T-helper 2 cell treated with Interferon-gamma antibody and Interleukin-4, amounts not matched to agents 100 ng/mL and 5 ng/mL, for 36 hours (primary cell): ENCODE measurements around the gene PTPRA. TPM values are rescaled to one million over a fixed set of nuclear protein-coding genes. Genes with fewer than 3 reads are reported as not detected.
"Not testable (repeated sequence)": the region's sequence is repeated elsewhere in the genome, so short reads cannot be mapped to it uniquely, and the experiment has no call there.

Experiments
- intact Hi-C: fragments of 100-400 bp; cut with micrococcal nuclease; formaldehyde crosslinking; loops from one replicate; pipeline ENCODE4 v1.15.1; 2023
- total RNA-seq: library from RNA; stranded (reverse); gene quantifications from 2 replicates; pipeline ENCODE4 v1.2.3, GENCODE V29; 2022

Gene PTPRA
- total RNA-seq, 1 donor from 2014 or later, result 70.2 TPM

GRCh38 chr20:2984028-2984501, 110.8 kb downstream of the PTPRA start:
- intact Hi-C loops, result loop anchor here (2.0 to 10.0 kb wide), 3 partner anchors 69 to 295 kb away; partner anchors contain the start of gene PTPRA

DNA sequence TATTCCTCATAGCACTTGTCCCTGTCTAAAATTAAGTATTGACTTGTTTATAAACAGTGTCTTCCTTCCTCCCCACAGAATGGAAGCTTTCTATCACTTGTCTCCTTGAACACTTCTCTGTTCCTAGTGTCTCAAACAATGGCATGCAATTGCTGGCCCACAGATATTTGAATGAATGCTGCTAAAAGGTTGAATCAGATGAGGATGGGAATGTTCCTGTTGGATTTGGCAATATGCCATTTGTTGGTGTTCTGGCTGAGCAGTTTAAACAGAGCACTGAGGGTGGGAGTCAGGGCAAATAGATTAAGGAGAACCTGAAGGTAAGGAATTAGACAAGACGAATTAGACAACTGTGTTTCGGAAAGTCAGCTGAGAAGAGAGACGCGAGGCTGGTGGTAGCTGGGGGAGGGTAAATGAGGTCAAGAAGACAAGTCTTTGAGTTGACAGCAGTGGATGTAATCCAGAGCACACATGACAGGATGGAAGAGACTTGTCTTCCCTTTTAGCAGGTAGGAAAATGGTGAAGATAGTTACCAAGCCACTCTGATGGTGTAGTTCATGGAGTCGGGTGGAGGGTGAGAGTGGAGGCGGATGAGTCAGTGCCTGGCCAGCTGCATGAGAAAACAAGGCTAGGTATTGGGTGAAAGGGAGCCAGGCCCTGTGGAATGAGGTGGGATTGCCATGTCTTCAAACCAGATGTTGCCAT, 111.8 kb downstream of the PTPRA start:
- intact Hi-C loops, result loop anchor here (2.0 to 10.0 kb wide), 3 partner anchors 70 to 296 kb away; partner anchors contain the start of gene PTPRA

DNA sequence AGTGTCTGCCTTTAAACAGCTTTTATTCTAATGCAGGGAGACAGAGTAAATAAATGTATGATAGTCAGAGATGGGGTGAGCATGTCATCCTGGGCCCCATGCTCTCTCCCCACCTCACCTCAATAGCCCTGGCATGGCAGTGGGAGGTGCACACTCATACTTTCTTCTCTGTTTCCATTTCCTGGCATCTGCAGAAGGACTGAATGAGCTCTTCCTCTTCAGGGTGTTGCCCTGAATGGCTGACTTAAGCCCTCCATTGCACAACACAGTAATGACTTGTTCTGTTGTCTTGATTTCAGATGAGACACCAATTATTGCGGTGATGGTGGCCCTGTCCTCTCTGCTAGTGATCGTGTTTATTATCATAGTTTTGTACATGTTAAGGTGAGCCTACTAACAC, 113.2 kb downstream of the PTPRA start:
- intact Hi-C loops, result loop anchor here (10.0 kb wide), 1 partner anchor 72 kb away; no protein-coding TSS in a partner anchor

- intact Hi-C loops, result loop anchor here (10.0 kb wide), 1 partner anchor 73 kb away; no protein-coding TSS in a partner anchor
Measured at GRCh38 chr20:2987861-2988260, 114.6 kb downstream of the PTPRA start.

DNA sequence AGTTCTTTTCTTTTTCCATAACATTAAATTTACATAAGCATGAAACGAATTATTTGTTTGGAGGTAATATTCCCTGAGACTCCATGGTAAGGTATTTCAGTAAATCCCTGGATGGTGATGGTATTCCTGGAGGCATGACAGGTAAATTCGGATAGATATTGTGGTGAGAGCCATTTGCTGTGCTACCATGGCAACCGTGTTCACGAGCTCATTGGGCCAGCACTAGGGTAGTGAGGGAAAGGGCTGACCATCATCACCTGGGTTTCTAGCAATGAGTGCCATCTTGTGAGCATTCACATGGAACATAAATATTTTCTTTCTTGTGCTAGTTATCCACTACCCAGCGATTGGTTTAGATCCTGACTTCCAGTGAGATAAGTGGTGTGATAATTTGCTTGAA, 118.3 kb downstream of the PTPRA start:
- intact Hi-C loops, result no loop called here

GRCh38 chr20:2993250-2993649, 120.0 kb downstream of the PTPRA start:
- intact Hi-C loops, result no loop called here

- intact Hi-C loops, result no loop called here
Measured at GRCh38 chr20:2995796-2996195, 122.5 kb downstream of the PTPRA start.

GRCh38 chr20:2998728-2999127, 125.4 kb downstream of the PTPRA start:
- intact Hi-C loops, result no loop called here

GRCh38 chr20:3000852-3001523, 127.7 kb downstream of the PTPRA start:
- intact Hi-C loops, result loop anchor here (2.0 kb wide), 1 partner anchor 312 kb away; no protein-coding TSS in a partner anchor

GRCh38 chr20:3003416-3003815, 130.1 kb downstream of the PTPRA start:
- intact Hi-C loops, result no loop called here

- intact Hi-C loops, result loop anchor here (5.0 kb wide), 1 partner anchor 139 kb away; the partner anchor contains the start of gene PTPRA
Measured at GRCh38 chr20:3010985-3011723, 137.9 kb downstream of the PTPRA start.

DNA sequence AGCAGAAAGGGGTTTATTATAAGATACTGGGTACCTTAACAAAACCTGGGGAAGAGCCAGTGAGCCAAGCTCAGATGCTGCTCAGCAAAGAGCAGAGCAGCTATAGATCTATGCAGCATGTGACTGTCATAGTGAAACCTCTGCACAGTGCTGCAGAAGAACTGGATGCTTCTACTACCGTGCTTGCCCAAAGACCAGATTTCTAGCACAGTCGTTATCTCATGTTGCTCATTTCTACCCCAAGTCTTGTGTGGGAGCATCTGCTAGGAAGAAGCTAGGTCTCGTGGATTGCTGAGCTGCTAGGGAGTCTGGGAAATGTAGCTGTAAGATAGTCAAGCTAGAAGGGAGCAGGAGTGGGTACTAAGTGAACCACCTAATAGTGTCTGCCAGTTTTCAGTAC, 138.5 kb downstream of the PTPRA start:
- intact Hi-C loops, result loop anchor here (5.0 kb wide), 1 partner anchor 139 kb away; the partner anchor contains the start of gene PTPRA

DNA sequence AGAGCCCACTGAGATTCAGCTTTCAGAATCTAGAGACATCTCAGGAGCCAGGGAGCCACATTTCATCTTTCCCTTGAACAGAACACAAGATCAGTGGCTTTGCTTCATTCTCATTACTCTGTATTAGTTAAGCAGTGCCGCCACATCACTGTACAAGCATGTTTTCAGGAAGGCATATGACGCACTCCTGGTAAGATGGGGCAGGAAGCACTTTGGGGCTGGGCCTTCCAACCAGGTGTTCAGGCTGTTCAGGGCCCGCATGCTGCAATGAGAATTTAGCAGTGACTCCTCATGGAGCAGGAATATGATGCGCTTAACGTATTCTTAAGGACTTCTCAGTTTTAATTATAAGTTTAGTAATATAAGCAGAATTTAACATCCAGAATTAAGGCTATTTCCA, 140.5 kb downstream of the PTPRA start:
- intact Hi-C loops, result loop anchor here (5.0 kb wide), 1 partner anchor 141 kb away; the partner anchor contains the start of gene PTPRA

- intact Hi-C loops, result loop anchor here (5.0 kb wide), 1 partner anchor 142 kb away; the partner anchor contains the start of gene PTPRA
Measured at GRCh38 chr20:3014179-3014578, 140.9 kb downstream of the PTPRA start.

GRCh38 chr20:3014662-3015061, 141.4 kb downstream of the PTPRA start:
- intact Hi-C loops, result loop anchor here (5.0 kb wide), 1 partner anchor 142 kb away; the partner anchor contains the start of gene PTPRA

DNA sequence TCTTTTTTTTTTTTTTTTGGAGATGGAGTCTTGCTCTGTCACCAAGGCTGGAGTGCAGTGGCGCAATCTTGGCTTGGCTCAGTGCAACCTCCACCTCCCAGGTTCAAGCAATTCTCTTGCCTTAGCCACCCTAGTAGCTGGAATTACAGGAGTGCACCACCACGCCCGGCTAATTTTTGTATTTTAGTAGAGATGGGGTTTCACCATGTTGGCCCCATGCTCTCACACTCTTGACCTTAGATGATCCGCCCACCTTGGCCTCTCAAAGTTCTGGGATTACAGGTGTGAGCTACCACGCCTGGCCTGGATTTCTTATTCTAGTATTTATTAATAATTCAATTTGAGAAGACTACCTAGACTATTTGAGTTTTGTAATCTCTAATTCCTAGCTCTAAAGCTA, 142.0 kb downstream of the PTPRA start:
- intact Hi-C loops, result not testable (repeated sequence)

DNA sequence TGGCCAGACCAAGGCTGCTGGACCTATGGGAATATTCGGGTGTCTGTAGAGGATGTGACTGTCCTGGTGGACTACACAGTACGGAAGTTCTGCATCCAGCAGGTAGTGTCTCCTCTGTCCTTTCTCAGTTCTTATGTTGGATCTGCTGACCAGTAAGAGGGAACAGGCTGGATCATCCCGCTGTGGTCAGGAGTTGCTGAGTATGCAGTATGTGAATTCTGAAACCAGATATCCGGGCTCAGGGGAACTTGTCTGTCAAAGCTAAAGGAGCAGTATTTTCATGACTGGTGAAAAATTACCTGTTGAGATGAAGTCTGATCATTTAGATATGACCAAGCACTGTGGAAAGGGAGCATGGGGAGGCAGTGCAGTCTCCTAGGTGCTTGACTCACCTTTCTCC, 148.0 kb downstream of the PTPRA start:
- intact Hi-C loops, result no loop called here

DNA sequence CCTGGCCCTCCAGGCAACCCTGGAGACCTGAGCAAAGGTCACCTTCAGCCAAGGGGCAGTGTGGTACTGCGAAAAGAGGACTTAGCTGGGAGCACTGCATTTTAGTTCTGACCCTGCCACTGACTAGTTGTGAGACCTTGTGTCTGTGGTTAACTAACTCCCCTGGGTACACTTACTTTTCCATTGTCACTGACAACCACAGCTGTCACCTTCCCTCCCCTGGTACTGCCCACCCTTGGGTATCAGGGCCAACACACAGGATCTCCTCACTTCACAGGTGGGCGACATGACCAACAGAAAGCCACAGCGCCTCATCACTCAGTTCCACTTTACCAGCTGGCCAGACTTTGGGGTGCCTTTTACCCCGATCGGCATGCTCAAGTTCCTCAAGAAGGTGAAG, 148.5 kb downstream of the PTPRA start:
- intact Hi-C loops, result no loop called here

DNA sequence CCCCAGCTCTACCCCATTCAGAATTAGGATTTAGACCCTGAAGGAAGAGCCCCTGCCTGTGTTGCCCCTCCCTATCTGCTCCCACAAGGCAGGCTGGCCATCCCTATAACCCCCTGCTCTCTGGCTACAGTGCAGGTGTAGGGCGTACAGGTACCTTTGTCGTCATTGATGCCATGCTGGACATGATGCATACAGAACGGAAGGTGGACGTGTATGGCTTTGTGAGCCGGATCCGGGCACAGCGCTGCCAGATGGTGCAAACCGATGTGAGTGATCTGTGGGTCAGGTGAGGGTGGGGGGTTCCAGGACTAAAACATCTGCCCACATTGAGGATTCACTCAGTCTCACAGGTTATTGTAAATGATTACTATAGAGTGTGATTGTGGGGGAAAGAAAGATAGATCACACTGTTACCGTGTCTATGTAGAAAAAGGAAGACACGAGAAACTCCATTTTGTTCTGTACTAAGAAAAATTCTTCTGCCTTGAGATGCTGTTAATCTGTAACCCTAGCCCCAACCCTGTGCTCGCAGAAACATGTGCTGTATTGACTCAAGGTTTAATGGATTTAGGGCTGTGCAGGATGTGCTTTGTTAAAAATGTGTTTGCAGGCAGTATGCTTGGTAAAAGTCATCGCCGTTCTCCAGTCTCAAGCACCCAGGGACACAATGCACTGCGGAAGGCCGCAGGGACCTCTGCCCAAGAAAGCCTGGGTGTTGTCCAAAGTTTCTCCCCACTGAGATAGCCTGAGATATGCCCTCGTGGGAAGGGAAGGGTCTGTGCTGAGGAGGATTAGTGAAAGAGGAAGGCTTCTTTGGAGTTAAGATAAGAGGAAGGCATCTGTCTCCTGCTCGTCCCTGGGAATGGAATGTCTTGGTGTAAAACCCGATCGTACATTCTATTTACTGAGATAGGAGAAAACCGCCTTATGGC, 149.5 kb downstream of the PTPRA start:
- intact Hi-C loops, result not testable (repeated sequence)

DNA sequence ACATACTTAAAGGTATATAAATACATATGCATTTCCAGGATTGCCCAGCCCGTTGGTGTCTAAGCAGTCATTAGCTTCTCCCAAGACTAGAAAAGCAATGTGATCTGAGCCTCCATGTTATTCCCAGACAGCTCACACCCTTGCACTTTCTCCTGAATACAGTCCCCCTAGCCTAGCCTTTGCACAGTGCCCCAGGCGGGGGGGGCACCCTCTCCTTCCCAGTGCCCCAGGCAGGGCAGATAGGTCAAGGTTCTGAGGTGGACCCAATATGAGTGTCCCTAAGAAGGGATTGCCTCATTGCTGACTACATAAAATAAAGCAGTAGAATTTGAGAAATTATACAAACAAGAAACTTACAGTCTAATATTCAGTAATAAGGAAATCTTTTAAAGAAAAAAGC, 154.7 kb downstream of the PTPRA start:
- intact Hi-C loops, result no loop called here
